ENCODE data around the gene SLC39A11. TPM values are rescaled to one million over a fixed set of nuclear protein-coding genes. Genes with fewer than 3 reads are reported as not detected.
"Not testable (repeated sequence)": the region's sequence is repeated elsewhere in the genome, so short reads cannot be mapped to it uniquely, and the experiment has no call there.

The SLC39A11 gene
- total RNA-seq, 1 experiment from 2014 or later, result 15.8 TPM

DNA sequence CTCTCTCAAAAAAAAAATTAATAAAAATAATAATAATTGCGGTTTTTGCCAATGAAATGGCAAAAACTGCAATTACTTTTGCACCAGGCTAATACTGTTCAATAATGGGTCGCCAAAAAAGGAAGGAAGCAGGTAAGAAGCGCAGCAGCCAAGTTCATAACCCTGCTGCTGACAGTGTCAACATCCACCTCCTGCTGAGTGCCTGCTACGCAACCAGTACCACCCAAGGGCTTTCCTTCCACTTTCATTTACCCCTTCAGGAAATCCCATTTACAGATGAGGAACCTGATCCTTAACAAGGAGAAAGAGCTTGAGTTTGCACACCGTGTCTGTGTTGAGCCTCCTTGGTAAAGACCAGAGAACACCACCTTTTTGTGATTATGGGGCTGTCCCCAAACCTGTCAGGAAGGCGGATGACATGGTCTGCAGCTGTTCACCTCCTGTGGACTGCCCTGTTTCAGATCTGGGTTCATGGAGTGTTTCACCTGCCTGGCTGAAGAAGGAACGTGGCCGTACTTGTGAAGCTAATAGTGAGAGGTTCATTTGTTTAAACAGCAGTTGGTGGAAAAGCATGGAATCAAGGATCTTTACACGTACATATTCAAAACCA, 378.0 kb downstream of the SLC39A11 start:
- H3K27me3 ChIP-seq (replicated peaks), result no peaks in the 10 kb centered on the region

DNA sequence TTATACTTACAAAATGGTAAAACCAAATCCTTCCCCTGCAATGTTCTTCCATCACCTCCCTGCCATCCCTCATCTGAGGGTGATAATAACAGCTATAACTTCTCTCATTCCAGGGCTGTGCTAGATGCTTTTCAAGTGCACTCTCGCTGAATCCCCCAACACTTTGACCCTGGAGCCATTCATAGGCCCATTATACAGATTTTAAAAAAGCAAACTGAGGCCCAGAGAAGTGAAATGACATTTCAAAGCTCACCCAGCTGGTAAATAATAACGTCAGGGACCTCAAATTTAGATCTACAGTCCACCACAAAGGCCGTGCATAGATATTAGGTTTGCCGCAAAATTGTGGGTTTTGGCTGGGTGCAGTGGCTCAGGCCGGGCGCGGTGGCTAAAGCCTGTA, 378.8 kb downstream of the SLC39A11 start:
- Histone ChIP-seq H3K4me1 (replicated peaks) (peaks cover 20% of the 10 kb centered on the region), H3K36me3 (no peaks in the 10 kb centered on the region), H3K27ac (no peak overlapping the region), H3K27me3 (replicated peaks) (no peaks in the 10 kb centered on the region), H3K9me3 (replicated peaks) (no peaks in the 10 kb centered on the region), H3K4me3 (no peak overlapping the region)
- no peak for DNase-seq (ENCODE audit: low read depth in 1 of 2, low spot score in 2 of 2)

More for the DNA sequence above, 378.0 kb downstream of the SLC39A11 start:
- H3K9me3 ChIP-seq (replicated peaks), result no peaks in the 10 kb centered on the region
- no peak overlapping the region for H3K27ac ChIP-seq
- H3K4me3 ChIP-seq, result no peak overlapping the region
- H3K4me1 ChIP-seq (replicated peaks), result peaks cover 25% of the 10 kb centered on the region
- no peaks in the 10 kb centered on the region for H3K36me3 ChIP-seq
- no peak for DNase-seq (ENCODE audit: low read depth in 1 of 2, low spot score in 2 of 2)

DNA sequence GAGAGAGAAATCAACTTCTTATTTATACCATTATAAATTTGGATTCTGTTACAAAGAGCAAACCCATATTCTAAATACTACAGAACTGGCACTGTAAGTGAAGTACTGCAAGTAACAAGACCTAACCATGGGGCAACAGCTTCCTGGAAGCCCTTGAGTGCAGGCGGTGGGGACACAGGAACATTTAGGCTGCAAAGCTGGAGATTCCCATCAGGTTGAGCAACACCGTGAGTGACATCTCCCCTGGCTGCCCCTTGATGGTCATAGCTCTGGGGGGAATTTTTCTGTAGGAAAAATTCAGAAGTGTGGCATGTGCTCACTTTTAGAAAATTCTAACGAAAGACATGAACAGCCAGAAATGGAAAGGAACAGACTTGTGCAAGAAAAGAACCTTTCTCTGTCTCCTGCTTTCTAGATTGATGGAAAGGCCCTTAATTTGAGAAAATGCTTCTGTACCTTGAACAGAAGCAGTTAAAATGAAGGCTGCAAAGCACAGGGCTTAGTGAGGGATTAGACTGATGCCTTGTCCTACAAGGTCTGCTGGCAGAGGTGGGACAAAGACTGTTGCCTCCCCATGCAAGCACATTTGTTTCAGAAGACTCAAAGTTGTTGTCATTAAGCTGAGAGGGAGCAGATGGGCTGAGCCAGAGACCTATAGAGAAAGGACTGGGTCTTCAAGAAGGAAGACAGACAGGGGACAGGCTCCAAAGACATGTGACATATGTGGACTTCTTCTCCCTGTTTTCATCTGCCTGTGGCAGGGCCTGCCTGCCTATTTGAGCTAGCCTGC, 380.8 kb downstream of the SLC39A11 start:
- Histone ChIP-seq H3K9me3 (replicated peaks) (no peaks in the 10 kb centered on the region), H3K36me3 (no peaks in the 10 kb centered on the region), H3K27ac (no peak overlapping the region), H3K27me3 (replicated peaks) (no peaks in the 10 kb centered on the region), H3K4me1 (replicated peaks) (peaks cover 13% of the 10 kb centered on the region), H3K4me3 (no peak overlapping the region)
- DNase-seq (ENCODE audit: low read depth in 1 of 2, low spot score in 2 of 2), result no peak

DNA sequence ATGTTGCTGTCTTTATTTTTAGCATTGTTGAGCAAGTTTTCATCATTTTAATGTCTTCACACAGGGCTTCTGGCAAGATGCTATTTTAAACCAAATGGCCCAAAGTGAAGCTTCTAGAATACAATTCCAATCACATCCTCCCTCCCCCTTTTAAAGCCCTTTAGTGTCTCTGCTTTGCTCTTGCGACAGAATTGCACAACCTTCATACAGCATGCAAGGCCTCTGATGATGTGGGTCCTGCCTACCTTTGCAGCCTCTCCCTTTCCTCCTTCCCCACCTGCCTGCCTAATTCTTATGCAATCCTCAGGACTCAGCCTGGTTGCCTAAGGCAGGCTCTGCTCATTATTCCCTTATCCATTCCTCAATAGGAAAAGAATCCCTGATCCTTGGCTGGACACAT, 381.7 kb downstream of the SLC39A11 start:
- H3K4me1 ChIP-seq (replicated peaks), result peaks cover 6% of the 10 kb centered on the region
- H3K27me3 ChIP-seq (replicated peaks), result no peaks in the 10 kb centered on the region
- H3K36me3 ChIP-seq, result no peaks in the 10 kb centered on the region
- no peak for DNase-seq (ENCODE audit: low read depth in 1 of 2, low spot score in 2 of 2)
- no peak overlapping the region for H3K27ac ChIP-seq
- H3K9me3 ChIP-seq (replicated peaks), result no peaks in the 10 kb centered on the region
- H3K4me3 ChIP-seq, result no peak overlapping the region

DNA sequence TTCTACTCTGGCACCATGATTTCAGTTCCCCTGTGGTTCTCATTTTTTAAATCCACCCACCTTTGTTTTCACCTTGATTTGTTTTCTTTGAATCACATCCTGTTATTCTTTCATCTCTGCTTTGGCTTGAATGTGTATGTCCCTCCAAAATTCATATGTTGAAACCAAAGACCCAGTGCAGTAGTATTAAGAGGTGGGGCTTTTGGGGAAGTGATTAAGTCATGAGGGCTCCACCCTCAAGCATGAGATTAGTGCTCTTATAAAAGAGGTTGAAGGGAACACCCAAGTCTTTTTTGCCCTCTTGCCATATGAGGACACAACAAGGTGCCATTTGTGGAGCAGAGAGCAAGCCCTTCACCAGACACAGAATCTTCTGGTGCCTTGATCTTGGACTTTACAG, 382.3 kb downstream of the SLC39A11 start:
- no peaks in the 10 kb centered on the region; the same call in 1 of the 2 replicates for H3K4me1 ChIP-seq (replicated peaks)
- no peaks in the 10 kb centered on the region for H3K27me3 ChIP-seq (replicated peaks)
- H3K36me3 ChIP-seq, result no peaks in the 10 kb centered on the region
- H3K27ac ChIP-seq, result no peak overlapping the region
- no peaks in the 10 kb centered on the region for H3K9me3 ChIP-seq (replicated peaks)
- no peak for DNase-seq (ENCODE audit: low read depth in 1 of 2, low spot score in 2 of 2)
- H3K4me3 ChIP-seq, result no peak overlapping the region

DNA sequence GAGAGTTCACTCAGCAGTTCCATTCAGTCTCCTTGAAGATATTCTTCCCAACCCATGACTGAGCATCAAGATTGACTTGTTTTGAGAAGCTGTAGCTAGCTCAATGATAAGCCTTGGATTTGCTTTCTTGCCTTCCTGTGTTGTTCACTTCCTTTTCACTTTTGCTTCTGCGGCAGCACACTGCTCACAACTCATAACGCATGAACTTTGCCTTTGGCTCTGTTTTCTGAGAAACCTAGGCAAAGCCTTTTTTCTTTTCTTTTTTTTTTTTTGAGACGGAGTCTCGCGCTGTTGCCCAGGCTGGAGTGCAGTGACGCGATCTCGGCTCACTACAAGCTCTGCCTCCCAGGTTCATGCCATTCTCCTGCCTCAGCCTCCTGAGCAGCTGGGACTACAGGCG, 383.8 kb downstream of the SLC39A11 start:
- not testable (repeated sequence) for H3K27ac ChIP-seq; DNase-seq (ENCODE audit: low read depth in 1 of 2, low spot score in 2 of 2); H3K4me3 ChIP-seq; H3K36me3 ChIP-seq; H3K9me3 ChIP-seq (replicated peaks); H3K4me1 ChIP-seq (replicated peaks); H3K27me3 ChIP-seq (replicated peaks)

- no peak overlapping the region for H3K4me3 ChIP-seq
- no peak for DNase-seq (ENCODE audit: low read depth in 1 of 2, low spot score in 2 of 2)
Measured at GRCh38 chr17:72707881-72708280, 384.6 kb downstream of the SLC39A11 start.

DNA sequence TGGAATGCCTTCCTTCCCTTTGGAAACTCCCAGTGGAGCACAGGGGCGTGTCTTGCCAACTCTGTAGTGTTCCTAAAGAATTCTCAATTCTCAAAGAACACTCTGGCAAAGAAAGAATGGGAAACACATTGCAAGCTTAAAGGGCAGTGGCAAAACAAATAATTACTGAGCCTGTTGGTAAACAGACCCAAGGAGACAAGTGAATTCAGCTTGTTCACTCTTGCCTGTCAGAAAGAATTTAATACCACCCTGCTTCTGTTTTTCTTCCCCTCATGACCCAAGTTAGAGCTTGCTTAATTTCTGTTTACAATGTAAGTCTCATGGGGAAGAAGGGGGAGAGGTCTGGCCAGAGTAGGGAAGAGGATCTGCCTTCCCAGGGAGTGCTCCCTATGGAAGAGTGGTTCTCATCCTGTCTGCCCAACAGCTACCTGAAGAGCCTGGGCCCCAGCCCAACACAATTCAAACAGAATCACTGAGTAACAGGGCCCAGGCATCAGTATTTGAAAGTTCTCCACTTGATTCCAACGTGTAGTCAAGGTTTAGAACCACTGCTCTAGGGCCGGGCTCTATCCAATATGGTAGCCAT, 386.0 kb downstream of the SLC39A11 start:
- Histone ChIP-seq H3K4me3 (no peak overlapping the region), H3K36me3 (no peaks in the 10 kb centered on the region), H3K27ac (no peak overlapping the region), H3K27me3 (replicated peaks) (no peaks in the 10 kb centered on the region), H3K9me3 (replicated peaks) (peaks cover 5% of the 10 kb centered on the region; the same call in 1 of the 2 replicates), H3K4me1 (replicated peaks) (peaks cover 6% of the 10 kb centered on the region)
- no peak for DNase-seq (ENCODE audit: low read depth in 1 of 2, low spot score in 2 of 2)

More at GRCh38 chr17:72707881-72708280, 384.6 kb downstream of the SLC39A11 start:
- Histone ChIP-seq H3K27ac (no peak overlapping the region), H3K4me1 (replicated peaks) (no peaks in the 10 kb centered on the region), H3K9me3 (replicated peaks) (peaks cover 5% of the 10 kb centered on the region; the same call in 1 of the 2 replicates), H3K27me3 (replicated peaks) (no peaks in the 10 kb centered on the region), H3K36me3 (no peaks in the 10 kb centered on the region)

DNA sequence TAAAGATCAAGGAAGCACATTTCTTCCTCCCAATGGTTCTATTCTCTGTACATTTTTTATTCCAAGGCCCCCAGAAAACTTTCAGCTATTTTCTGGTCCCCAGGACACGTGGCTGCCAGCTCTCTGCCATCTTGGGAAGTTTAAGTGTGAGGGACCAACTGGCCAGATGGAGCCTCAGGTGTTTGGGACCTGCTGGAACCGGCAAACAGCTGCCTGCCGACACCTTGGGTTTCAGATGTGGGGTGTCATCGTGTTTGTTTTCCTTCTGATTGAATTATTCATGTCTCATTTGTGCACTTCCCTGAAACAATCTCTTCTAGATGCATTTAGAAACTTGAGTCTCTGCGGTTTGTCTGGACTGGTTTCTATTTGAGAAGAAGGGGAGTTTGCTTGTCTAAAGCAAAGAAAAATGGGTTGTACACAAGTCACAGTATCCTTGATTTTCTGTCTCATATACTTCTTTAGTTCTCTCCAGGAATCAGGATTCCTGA, 386.5 kb downstream of the SLC39A11 start:
- Histone ChIP-seq H3K9me3 (replicated peaks) (peaks cover 5% of the 10 kb centered on the region; the same call in 1 of the 2 replicates), H3K27ac (no peak overlapping the region), H3K36me3 (no peaks in the 10 kb centered on the region), H3K4me1 (replicated peaks) (peaks cover 6% of the 10 kb centered on the region), H3K27me3 (replicated peaks) (no peaks in the 10 kb centered on the region), H3K4me3 (no peak overlapping the region)
- DNase-seq (ENCODE audit: low read depth in 1 of 2, low spot score in 2 of 2), result no peak

- no peaks in the 10 kb centered on the region for H3K27me3 ChIP-seq (replicated peaks)
- DNase-seq (ENCODE audit: low read depth in 1 of 2, low spot score in 2 of 2), result no peak
- peaks cover 15% of the 10 kb centered on the region for H3K4me1 ChIP-seq (replicated peaks)
- H3K27ac ChIP-seq, result no peak overlapping the region
- H3K9me3 ChIP-seq (replicated peaks), result peaks cover 5% of the 10 kb centered on the region; the same call in 1 of the 2 replicates
- H3K36me3 ChIP-seq, result no peaks in the 10 kb centered on the region
- no peak overlapping the region for H3K4me3 ChIP-seq
Measured at GRCh38 chr17:72702998-72703397, 389.5 kb downstream of the SLC39A11 start.

DNA sequence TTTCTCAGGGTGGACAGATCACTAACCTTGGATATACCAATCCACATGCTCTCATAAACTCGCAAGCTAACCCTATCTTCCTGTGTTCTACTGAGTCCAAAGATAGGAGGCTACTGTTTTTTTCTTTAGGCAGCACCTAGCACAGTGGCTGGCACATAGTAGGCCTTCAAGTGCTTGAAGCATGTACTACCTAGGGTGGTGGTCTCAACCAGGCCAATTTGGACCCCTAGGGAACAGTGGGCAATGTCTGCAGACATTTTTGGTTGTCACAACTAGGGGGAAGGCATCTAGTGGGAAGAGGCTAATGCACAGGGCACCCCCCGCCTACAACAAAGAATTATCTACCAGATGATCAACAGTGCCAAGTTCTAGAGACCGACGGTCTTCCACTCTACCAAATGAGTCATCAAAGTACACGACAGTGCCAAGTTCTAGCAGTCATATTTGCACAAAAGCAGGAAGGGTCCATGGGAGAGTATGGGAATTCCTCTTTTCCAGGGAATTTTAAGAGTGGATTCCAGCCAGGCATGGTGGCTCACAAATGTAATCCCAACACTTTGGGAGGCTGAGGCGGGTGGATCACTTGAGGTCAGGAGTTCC, 390.3 kb downstream of the SLC39A11 start:
- Histone ChIP-seq H3K9me3 (replicated peaks) (peaks cover 5% of the 10 kb centered on the region; the same call in 1 of the 2 replicates), H3K27ac (no peak overlapping the region), H3K4me3 (no peak overlapping the region), H3K4me1 (replicated peaks) (peaks cover 23% of the 10 kb centered on the region), H3K27me3 (replicated peaks) (no peaks in the 10 kb centered on the region), H3K36me3 (no peaks in the 10 kb centered on the region)
- peak in 1 of 2 experiments; percentile 38 for DNase-seq (ENCODE audit: low read depth in 1 of 2, low spot score in 2 of 2)

GRCh38 chr17:72700226-72700625, 392.3 kb downstream of the SLC39A11 start:
- H3K36me3 ChIP-seq, result no peaks in the 10 kb centered on the region

DNA sequence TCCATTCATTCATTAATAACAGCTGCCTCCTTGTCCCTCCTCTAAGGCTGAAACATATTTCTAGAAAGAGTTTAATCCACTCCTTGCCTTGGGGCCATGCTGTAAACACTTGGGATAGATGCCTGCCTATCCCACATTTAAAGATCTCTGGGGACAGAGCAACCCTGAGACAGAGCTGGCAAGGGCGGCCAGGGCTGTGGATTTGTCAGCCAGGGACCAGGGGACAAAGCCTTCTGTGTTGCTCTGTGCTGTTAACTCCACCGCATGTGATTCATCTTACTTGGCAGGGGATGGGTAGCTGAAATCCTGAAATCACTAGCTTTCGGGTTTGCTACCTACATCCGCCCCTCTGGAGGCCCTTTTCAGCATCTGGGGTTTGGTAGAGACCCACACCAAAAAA, 392.9 kb downstream of the SLC39A11 start:
- H3K27ac ChIP-seq, result no peak overlapping the region
- no peak overlapping the region for H3K4me3 ChIP-seq
- no peaks in the 10 kb centered on the region for H3K36me3 ChIP-seq
- H3K9me3 ChIP-seq (replicated peaks), result peaks cover 5% of the 10 kb centered on the region; the same call in 1 of the 2 replicates
- no peaks in the 10 kb centered on the region for H3K27me3 ChIP-seq (replicated peaks)
- no peak for DNase-seq (ENCODE audit: low read depth in 1 of 2, low spot score in 2 of 2)
- H3K4me1 ChIP-seq (replicated peaks), result peaks cover 25% of the 10 kb centered on the region

More at GRCh38 chr17:72700226-72700625, 392.3 kb downstream of the SLC39A11 start:
- DNase-seq (ENCODE audit: low read depth in 1 of 2, low spot score in 2 of 2), result no peak
- no peak overlapping the region for H3K4me3 ChIP-seq
- H3K4me1 ChIP-seq (replicated peaks), result peaks cover 25% of the 10 kb centered on the region
- H3K27me3 ChIP-seq (replicated peaks), result no peaks in the 10 kb centered on the region
- peaks cover 5% of the 10 kb centered on the region; the same call in 1 of the 2 replicates for H3K9me3 ChIP-seq (replicated peaks)
- no peak overlapping the region for H3K27ac ChIP-seq
